Measurements from ENCODE around the gene NUP50.

Gene NUP50

DNA sequence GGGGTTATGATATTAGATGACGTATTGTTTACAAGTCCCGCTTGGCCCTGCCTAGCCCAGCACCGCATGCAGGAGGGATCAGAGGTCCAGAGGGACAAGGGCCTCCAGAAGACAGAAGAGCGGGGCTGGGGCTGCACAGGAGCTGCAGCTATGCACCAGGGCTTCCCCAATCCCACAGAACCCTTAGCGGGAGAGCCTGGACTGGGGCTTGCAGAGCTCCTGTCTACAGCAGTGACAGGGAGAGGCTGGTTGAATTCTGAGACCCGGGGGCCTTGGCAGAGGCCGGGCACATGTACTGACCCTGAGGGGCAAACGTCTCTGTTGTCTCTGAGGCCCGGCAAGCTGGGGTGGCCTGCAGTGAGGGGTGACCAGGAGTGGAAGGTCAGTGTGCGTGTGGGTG lies 70.1 kb downstream of the NUP50 start:
- no peak for DNase-seq

DNA sequence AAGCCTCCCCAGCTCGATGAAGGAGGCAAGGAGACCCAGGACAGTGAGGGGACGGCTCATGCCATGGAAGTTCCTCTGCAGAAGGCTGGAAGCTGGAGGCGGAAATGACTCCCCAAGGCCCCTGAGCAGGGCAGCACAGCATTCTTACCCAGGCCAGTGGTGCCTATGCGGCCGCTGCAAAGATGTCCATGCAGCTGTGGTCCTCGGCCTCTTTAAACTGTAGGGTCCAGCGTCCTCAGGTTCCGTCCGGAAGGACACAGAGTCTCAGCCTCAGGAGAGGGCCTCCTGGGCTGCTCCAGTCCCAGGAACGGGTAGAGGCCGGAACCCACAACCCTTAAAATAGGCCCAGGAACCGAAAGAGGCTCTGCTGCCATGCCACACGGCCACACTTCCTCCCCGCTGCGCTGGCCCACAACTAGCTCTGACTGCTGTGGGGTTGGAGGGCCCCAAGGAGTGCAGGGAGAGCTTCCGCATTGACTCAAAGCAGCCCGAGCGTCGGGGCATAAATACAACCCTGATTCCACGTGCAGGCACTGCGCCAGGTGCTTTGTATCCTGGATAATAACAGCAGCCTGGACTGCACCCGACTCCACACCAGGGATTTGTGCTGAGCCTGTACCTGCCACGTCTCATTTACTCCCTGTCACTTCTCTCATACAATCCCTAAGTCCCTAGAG lies 71.5 kb downstream of the NUP50 start:
- no peak for DNase-seq

DNA sequence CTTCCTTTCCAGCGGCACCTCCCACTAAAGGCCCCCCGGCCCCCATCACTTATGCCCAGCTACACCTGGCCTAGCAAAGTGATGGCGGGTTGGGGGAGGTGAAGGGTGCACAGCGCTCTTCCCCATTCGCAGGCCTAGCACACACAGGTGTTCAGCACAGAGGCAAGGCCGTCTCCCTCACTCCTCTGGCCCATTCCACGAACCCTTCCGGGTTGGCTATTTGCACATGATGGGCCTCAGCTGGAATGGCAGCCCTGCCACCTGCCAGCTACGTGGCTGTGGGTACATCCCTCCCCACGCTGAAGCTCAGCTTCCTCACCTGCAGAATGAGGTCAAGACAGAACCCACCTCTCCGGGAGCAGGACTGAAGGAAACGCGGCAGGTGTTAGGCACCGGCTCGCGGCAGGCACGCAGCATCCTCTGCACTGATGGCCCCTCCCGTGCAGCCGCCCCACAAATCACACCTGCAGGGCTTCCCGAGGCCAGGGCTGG lies 72.2 kb downstream of the NUP50 start:
- DNase-seq, result no peak

DNA sequence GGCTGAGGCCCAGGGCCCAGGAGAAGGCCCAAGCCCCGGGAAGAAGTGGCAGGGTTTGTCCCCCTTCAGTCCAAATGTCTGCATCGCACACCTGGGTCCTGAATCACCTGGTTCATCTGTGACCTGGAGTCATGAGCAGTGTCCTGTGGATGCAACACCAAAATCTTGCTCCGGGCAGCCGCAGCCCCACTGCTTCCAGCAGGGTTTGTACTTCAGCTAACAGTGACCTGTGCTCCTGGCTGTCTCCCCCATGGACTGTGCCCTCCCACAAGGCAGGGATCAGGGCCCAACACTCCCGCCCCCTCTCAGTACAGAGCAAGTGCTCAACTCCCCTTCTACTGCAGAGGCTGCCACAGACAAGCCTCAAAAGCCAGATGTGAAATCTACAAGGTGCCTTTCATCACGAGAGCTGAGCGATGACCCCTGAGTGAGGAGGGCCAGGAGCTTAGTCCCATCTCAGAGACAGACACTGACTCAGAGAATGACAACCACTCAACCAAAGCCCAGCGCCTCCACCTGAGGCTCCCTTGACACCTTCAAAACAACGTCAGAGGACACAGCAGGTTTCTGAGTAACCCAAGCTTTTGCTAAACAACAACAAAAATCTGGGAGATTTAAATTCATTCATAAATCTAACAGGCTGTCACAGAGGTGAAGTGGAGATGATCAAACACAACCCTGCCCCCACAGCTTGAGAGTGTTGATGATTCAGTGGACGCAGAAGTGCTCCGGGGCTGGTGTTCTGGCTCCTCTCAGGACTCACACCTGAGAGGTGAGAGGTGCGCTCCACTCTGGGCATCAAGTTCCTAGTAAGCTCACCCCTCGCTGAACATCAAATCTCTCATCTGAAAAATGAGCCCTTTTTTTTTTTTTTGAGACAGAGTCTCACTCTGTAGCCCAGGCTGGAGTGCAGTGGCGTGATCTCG lies 73.6 kb downstream of the NUP50 start:
- no peak for DNase-seq
